Keratinocyte (primary cell): ENCODE measurements around the gene HIVEP2. TPM values are rescaled to one million over a fixed set of nuclear protein-coding genes. Genes with fewer than 3 reads are reported as not detected.

ENCODE experiments used
- DNase-seq: peaks from one replicate; pipeline ENCODE4 v3.0.0-alpha.2; 2011; ENCODE audit warnings: low read depth, missing footprints, low spot score
- FAIRE-seq: peaks from 2 replicates; lab custom pipeline; 2011; peaks lifted over from hg19 to GRCh38; lab: Jason Lieb, UNC
- H2AFZ ChIP-seq: 2 replicates; pipeline ENCODE4 v1.6.0; 2012; ENCODE audit warnings: low read length, control low read depth, inconsistent platforms; ENCODE audit not compliant: control insufficient read depth
- H3K27ac ChIP-seq: 2 replicates; pipeline ENCODE4 v1.5.1; 2011; ENCODE audit warnings: low read length; ENCODE audit not compliant: control insufficient read depth, insufficient read depth
- H3K27me3 ChIP-seq: 3 replicates; pipeline ENCODE4 v1.6.0; 2011; ENCODE audit warnings: low read length; ENCODE audit not compliant: control insufficient read depth, insufficient read depth; ENCODE audit errors: extremely low read depth
- H3K36me3 ChIP-seq, 2 experiments: 2 replicates in 1 of 2; 3 replicates in 1 of 2; pipeline ENCODE4 v1.5.1; 2011; ENCODE audit warnings: low read length in 2 of 2, mild to moderate bottlenecking in 1 of 2; ENCODE audit not compliant: control insufficient read depth in 2 of 2, insufficient read depth in 2 of 2; ENCODE audit errors: extremely low read depth in 1 of 2
- H3K4me1 ChIP-seq: 3 replicates; pipeline ENCODE4 v1.5.1; 2011; ENCODE audit warnings: low read length; ENCODE audit not compliant: control insufficient read depth, insufficient read depth; ENCODE audit errors: extremely low read depth
- H3K4me2 ChIP-seq: 3 replicates; pipeline ENCODE4 v1.6.0; 2011; ENCODE audit warnings: low read depth, low read length; ENCODE audit not compliant: control insufficient read depth, insufficient read depth; ENCODE audit errors: extremely low read depth
- H3K4me3 ChIP-seq, 3 experiments: fragments of 200-600 bp in 1 of 3; sonication (generic) in 1 of 3; 2 replicates in 2 of 3; 3 replicates in 1 of 3; pipeline ENCODE4 v1.5.1; 2011 to 2016; ENCODE audit warnings: low read length in 3 of 3, mild to moderate bottlenecking in 3 of 3, control low read depth in 2 of 3, inconsistent platforms in 1 of 3, low read depth in 1 of 3, mixed read lengths in 1 of 3, mixed run types in 1 of 3, moderate library complexity in 1 of 3; ENCODE audit not compliant: control insufficient read depth in 2 of 3, insufficient read depth in 2 of 3; ENCODE audit errors: extremely low read depth in 1 of 3
- H3K79me2 ChIP-seq: 2 replicates; pipeline ENCODE4 v1.6.0; 2012; ENCODE audit warnings: low read length; ENCODE audit not compliant: control insufficient read depth, insufficient read depth
- H3K9ac ChIP-seq: 3 replicates; pipeline ENCODE4 v1.6.0; 2011; ENCODE audit warnings: low read length; ENCODE audit not compliant: control insufficient read depth, insufficient read depth; ENCODE audit errors: extremely low read depth
- H3K9me1 ChIP-seq: 3 replicates; pipeline ENCODE4 v1.6.0; 2011; ENCODE audit warnings: low read length; ENCODE audit not compliant: control insufficient read depth, insufficient read depth; ENCODE audit errors: extremely low read depth
- H3K9me3 ChIP-seq: 2 replicates; pipeline ENCODE4 v1.5.1; 2012; ENCODE audit warnings: low read depth, low read length; ENCODE audit not compliant: control insufficient read depth
- H4K20me1 ChIP-seq: 3 replicates; pipeline ENCODE4 v1.6.0; 2011; ENCODE audit warnings: low read length; ENCODE audit not compliant: control insufficient read depth, insufficient read depth; ENCODE audit errors: extremely low read depth
- CTCF ChIP-seq, 3 experiments: IDR thresholded peaks in 1 of 3; conservative IDR thresholded peaks in 1 of 3; optimal IDR thresholded peaks in 1 of 3; 2 replicates in 2 of 3; 3 replicates in 1 of 3; pipeline versions ENCODE3 to v1.5.1; 2011; ENCODE audit warnings: low read length in 3 of 3, mild to moderate bottlenecking in 3 of 3, moderate library complexity in 2 of 3, control low read depth in 1 of 3, inconsistent platforms in 1 of 3; ENCODE audit not compliant: insufficient read depth in 2 of 3; ENCODE audit errors: extremely low read depth in 1 of 3
- EZH2 ChIP-seq: IDR thresholded peaks from one replicate; pipeline ENCODE4 v1.6.1; 2012; ENCODE audit warnings: inconsistent platforms, mild to moderate bottlenecking, low read length, moderate library complexity
- dilution Hi-C: fragments of 300-500 bp; cut with MboI; formaldehyde crosslinking; loops from one replicate; pipeline ENCODE4 v1.7.0; 2020; ENCODE audit warnings: low sequenced_read_pairs; ENCODE audit not compliant: extremely low pct_ligation_motif_present
- polyA plus RNA-seq, 5 experiments: library from polyadenylated mRNA; depleted of rRNA in 3 of 5; stranded (reverse) in 3 of 5; stranded (forward) in 1 of 5; unstranded in 1 of 5; fragments of >200 nt; gene quantifications; 1 replicate in 1 of 5; 2 replicates in 3 of 5; 3 replicates in 1 of 5; pipeline versions ENCODE4 v1.2.1 to v1.2.3, GENCODE V29; 2011 to 2012; ENCODE audit warnings: missing spikeins in 2 of 5, low read depth in 1 of 5, low replicate concordance in 1 of 5

The HIVEP2 gene
- polyA plus RNA-seq, 1 donor (not counting 4 experiments of a cell fraction or from before 2014, with no cell fraction given) = 8.9 TPM

DNA sequence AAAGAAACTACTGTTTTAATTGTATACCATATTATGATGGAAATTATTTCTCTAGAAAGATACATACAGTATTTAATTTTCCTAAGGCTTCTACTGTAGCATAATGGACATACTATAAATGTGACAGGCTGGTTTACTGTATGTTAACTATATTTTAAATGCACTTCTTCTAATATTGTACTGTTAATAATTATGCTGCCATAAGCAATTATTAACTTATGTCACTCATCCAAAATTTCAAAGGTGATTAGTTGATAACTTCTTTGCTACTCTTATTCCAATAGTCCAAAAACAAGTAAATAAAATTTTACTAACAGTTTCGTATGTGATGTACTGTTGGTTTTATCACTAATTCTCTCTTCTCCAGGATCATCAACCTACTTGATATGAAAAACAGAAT lies 28.1 kb downstream of the HIVEP2 start:
- TF ChIP-seq CTCF (optimal IDR thresholded peaks at IDR 0.05 in 1 of 3, IDR thresholded peaks at IDR 0.05 in 1 of 3, conservative IDR thresholded peaks at IDR 0.05 in 1 of 3; ENCODE audit: extremely low read depth in 1 of 3, insufficient read depth in 2 of 3, low read length in 3 of 3) (no peak), EZH2 (no peak)
- Histone ChIP-seq H2AFZ (no peak overlapping the region), H4K20me1 (no peaks in the 10 kb centered on the region), H3K4me1 (no peaks in the 10 kb centered on the region), H3K9me1 (no peaks in the 10 kb centered on the region), H3K36me3 (peaks cover 0 to 3% of the 10 kb centered on the region in 2 experiments), H3K9ac (no peak overlapping the region), H3K9me3 (no peaks in the 10 kb centered on the region), H3K27me3 (no peaks in the 10 kb centered on the region), H3K4me3 (no peak overlapping the region), H3K27ac (no peak overlapping the region), H3K4me2 (no peak overlapping the region), H3K79me2 (peaks cover 2% of the 10 kb centered on the region)
- dilution Hi-C loops = no loop called here
- no peak for FAIRE-seq
- DNase-seq = no peak

DNA sequence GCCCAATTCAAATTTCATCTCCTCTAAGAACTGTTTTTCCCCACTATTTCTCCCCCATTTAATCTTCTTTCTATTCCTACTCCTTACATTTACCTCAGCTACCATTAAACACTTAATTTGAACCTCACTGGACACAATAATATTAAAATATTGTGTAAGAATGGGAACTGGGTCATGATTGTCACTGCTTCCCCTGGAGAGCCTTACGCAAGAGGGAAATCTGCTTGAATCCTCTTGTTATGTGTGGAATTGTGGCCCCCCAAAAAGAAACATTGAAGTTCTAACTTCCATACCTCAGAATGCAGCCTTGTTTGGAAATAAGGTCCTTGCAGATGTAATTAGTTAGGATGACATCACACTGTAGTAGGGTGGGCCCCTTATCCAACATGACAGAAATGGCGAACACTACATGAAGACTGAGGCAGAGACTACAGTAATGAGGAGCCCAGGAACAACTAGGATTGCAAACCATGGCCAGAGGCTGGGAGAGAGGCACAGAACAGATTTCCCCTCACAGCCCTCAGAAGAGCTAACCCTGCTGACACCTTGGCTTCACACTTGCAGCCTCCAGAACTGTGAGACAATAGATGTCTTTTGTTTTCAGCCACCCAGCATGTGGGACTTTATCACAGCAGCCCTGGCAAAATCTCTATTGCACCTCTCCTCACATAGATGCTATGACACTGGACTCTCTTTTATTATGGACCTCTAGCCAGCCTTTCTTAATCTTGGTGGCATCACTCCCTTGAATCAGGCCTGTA lies 29.9 kb downstream of the HIVEP2 start:
- Histone ChIP-seq H3K36me3 (peaks cover 0 to 3% of the 10 kb centered on the region in 2 experiments), H3K4me1 (no peaks in the 10 kb centered on the region), H2AFZ (no peak overlapping the region), H3K4me3 (no peak overlapping the region), H3K9ac (no peak overlapping the region), H3K4me2 (no peak overlapping the region), H3K27me3 (no peaks in the 10 kb centered on the region), H3K9me3 (no peaks in the 10 kb centered on the region), H4K20me1 (no peaks in the 10 kb centered on the region), H3K79me2 (peaks cover 3% of the 10 kb centered on the region), H3K27ac (no peak overlapping the region), H3K9me1 (no peaks in the 10 kb centered on the region)
- TF ChIP-seq EZH2 (no peak), CTCF (optimal IDR thresholded peaks at IDR 0.05 in 1 of 3, IDR thresholded peaks at IDR 0.05 in 1 of 3, conservative IDR thresholded peaks at IDR 0.05 in 1 of 3; ENCODE audit: extremely low read depth in 1 of 3, insufficient read depth in 2 of 3, low read length in 3 of 3) (no peak)
- DNase-seq = no peak
- no peak for FAIRE-seq
- dilution Hi-C loops = no loop called here
